Ishikawa (cell line): ENCODE data around the gene C4B.
"Not testable (repeated sequence)": the region's sequence is repeated elsewhere in the genome, so short reads cannot be mapped to it uniquely, and the experiment has no call there.

Experiments used
- CEBPB ChIP-seq: IDR thresholded peaks from 2 replicates; pipeline ENCODE4 v1.6.1; 2012
- CREB1 ChIP-seq: IDR thresholded peaks from 2 replicates; pipeline ENCODE4 v1.6.1; 2012; ENCODE audit warnings: low read depth
- EGR1 ChIP-seq: IDR thresholded peaks from 2 replicates; pipeline ENCODE4 v1.6.1; 2012
- EP300 ChIP-seq: IDR thresholded peaks from 2 replicates; pipeline ENCODE4 v1.6.1; 2012; ENCODE audit warnings: borderline replicate concordance
- FOXM1 ChIP-seq: IDR thresholded peaks from 2 replicates; pipeline ENCODE4 v1.6.1; 2012; ENCODE audit warnings: low read depth, borderline replicate concordance
- NFIC ChIP-seq: IDR thresholded peaks from 2 replicates; pipeline ENCODE4 v1.6.1; 2012
- RAD21 ChIP-seq: IDR thresholded peaks from 2 replicates; pipeline ENCODE4 v1.6.1; 2012; ENCODE audit warnings: low read depth
- TAF1 ChIP-seq: IDR thresholded peaks from 2 replicates; pipeline ENCODE4 v1.6.1; 2012; ENCODE audit warnings: low read depth, mild to moderate bottlenecking
- TCF12 ChIP-seq: IDR thresholded peaks from 2 replicates; pipeline ENCODE4 v1.6.1; 2012; ENCODE audit warnings: low read depth
- TEAD4 ChIP-seq: IDR thresholded peaks from 2 replicates; pipeline ENCODE4 v1.6.1; 2012
- USF1 ChIP-seq: IDR thresholded peaks from 2 replicates; pipeline ENCODE4 v1.6.1; 2012
- YY1 ChIP-seq: IDR thresholded peaks from 2 replicates; pipeline ENCODE4 v1.6.1; 2012; ENCODE audit warnings: low read depth
- ZBTB7A ChIP-seq: IDR thresholded peaks from 2 replicates; pipeline ENCODE4 v1.6.1; 2012; ENCODE audit warnings: low read depth
- TF ChIP-seq, protein P1 (sequence below): IDR thresholded peaks from 2 replicates; pipeline ENCODE4 v1.6.1; 2012
- TF ChIP-seq, protein P2 (sequence below): IDR thresholded peaks from 2 replicates; pipeline ENCODE4 v1.6.1; 2012; ENCODE audit warnings: low read depth, mild to moderate bottlenecking

C4B gene

DNA sequence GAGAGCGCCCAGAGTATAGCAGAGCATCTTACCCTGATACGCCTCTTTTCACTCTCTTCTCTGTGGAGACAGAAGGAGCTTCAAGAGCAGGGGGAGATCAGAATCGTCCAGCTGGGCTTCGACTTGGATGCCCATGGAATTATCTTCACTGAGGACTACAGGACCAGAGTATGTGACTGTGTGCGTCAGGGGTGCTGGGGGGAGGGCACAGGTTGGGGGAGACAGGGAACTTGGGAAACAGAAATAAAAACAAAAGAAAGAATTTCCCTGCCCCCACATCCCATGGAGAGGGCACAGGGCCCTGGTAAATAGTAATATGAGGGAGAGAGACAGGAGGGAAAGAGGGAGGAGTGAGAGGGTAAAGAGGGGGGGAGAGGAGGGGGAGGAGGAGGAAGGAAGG lies 35.8 kb upstream of the C4B start:
- TF ChIP-seq RAD21 (no peak), TCF12 (no peak), TAF1 (no peak), EP300 (no peak), EGR1 (no peak), ZBTB7A (no peak), TEAD4 (no peak), CREB1 (no peak)

- TF ChIP-seq NFIC (no peak), EP300 (no peak), CEBPB (no peak), ZBTB7A (no peak)
- TF ChIP-seq, protein P1, sequence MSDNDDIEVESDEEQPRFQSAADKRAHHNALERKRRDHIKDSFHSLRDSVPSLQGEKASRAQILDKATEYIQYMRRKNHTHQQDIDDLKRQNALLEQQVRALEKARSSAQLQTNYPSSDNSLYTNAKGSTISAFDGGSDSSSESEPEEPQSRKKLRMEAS = no peak
Measured at GRCh38 chr6:31979238-31979898, 35.2 kb upstream of the C4B start.

GRCh38 chr6:31981744-31982143 lies 32.9 kb upstream of the C4B start, which contains the start of gene C4A:
Gene C4A, plus strand, starts transcription at chr6:31982057. Its CDS starts 51 bp downstream, at chr6:31982108.
- TF ChIP-seq, protein P2, sequence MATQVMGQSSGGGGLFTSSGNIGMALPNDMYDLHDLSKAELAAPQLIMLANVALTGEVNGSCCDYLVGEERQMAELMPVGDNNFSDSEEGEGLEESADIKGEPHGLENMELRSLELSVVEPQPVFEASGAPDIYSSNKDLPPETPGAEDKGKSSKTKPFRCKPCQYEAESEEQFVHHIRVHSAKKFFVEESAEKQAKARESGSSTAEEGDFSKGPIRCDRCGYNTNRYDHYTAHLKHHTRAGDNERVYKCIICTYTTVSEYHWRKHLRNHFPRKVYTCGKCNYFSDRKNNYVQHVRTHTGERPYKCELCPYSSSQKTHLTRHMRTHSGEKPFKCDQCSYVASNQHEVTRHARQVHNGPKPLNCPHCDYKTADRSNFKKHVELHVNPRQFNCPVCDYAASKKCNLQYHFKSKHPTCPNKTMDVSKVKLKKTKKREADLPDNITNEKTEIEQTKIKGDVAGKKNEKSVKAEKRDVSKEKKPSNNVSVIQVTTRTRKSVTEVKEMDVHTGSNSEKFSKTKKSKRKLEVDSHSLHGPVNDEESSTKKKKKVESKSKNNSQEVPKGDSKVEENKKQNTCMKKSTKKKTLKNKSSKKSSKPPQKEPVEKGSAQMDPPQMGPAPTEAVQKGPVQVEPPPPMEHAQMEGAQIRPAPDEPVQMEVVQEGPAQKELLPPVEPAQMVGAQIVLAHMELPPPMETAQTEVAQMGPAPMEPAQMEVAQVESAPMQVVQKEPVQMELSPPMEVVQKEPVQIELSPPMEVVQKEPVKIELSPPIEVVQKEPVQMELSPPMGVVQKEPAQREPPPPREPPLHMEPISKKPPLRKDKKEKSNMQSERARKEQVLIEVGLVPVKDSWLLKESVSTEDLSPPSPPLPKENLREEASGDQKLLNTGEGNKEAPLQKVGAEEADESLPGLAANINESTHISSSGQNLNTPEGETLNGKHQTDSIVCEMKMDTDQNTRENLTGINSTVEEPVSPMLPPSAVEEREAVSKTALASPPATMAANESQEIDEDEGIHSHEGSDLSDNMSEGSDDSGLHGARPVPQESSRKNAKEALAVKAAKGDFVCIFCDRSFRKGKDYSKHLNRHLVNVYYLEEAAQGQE = not testable (repeated sequence)
- TF ChIP-seq CREB1, EGR1: not testable (repeated sequence)

DNA sequence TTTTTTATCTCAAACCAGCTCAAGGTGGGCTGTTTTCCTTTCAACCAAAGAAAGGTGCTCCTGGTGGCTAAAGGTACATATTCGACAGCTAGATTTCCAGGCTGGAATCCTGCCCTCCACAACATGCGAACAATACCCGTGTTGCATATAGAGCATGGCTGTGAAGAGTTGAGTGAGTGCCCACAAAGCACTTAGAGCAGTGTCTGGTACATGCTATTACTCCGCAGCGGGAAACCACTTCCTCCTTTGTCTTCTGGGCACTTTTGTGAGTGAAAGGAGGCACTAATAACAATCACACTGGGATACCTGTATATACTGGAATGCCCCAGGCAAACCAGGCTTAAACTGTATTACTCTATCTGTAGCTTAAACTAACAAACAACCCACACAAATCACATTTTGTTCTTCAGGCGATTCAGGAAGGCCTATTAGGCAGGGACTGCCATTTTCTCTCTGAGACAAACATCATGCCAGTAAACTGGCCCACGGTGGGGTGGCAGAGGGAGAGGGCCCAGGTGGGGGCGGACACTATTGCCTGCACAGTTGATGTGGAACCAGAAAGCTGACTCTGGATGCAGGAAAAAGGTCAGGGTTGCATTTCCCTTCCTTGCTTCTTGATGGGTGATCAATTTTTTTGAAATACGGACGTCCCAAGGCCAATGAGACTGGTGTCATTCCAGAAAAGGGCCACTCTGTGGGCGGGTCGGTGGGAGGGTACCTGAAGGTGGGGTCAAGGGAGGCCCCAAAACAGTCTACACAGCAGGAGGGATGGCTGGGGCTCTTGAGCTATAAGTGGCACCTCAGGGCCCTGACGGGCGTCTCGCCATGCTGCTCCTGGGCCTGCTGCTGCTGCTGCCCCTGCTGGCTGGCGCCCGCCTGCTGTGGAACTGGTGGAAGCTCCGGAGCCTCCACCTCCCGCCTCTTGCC lies 23.3 kb downstream of the C4B start, which contains the start of gene CYP21A2:
CYP21A2 (plus strand) TSS at position 818 of the 927 bp plus-strand sequence; CDS start at position 826, 8 bp downstream.
- TF ChIP-seq EP300, USF1: not testable (repeated sequence)
- TF ChIP-seq, protein P1 = not testable (repeated sequence)

- no peak for TF ChIP-seq NFIC
- no peak for TF ChIP-seq USF1
- TF ChIP-seq TCF12 = no peak
- TF ChIP-seq, protein P1 = no peak
- TF ChIP-seq ZBTB7A = no peak
- TF ChIP-seq, protein P2 = no peak
- TF ChIP-seq RAD21 = no peak
- TF ChIP-seq YY1 = no peak
- no peak for TF ChIP-seq TEAD4
- no peak for TF ChIP-seq TAF1
- no peak for TF ChIP-seq FOXM1
Measured at GRCh38 chr6:32045811-32046449, 31.3 kb downstream of the C4B start.
